ENCODE data around the gene HAGH.
"Not testable (repeated sequence)": the region's sequence is repeated elsewhere in the genome, so short reads cannot be mapped to it uniquely, and the experiment has no call there.

HAGH gene

GRCh38 chr16:1810536-1810935 lies 16.1 kb downstream of the HAGH start:
- H3K27ac ChIP-seq (ENCODE audit: insufficient read depth, low read length, poor library complexity, severe bottlenecking), result no peak overlapping the region
- H3K9me3 ChIP-seq (ENCODE audit: control insufficient read depth, low read length), result no peaks in the 10 kb centered on the region
- no peaks in the 10 kb centered on the region for H3K27me3 ChIP-seq (replicated peaks; ENCODE audit: control insufficient read depth, insufficient read depth, low read length, poor library complexity, severe bottlenecking)
- H3K4me1 ChIP-seq (ENCODE audit: control insufficient read depth, insufficient read depth, low read length, poor library complexity, severe bottlenecking), result no peaks in the 10 kb centered on the region
- H3K36me3 ChIP-seq (ENCODE audit: control insufficient read depth, insufficient read depth, low read length), result peaks cover 50% of the 10 kb centered on the region
- H3K4me3 ChIP-seq (ENCODE audit: insufficient read depth, low read depth, low read length, poor library complexity, severe bottlenecking), result no peak overlapping the region
- no peak for DNase-seq

GRCh38 chr16:1810106-1810505 lies 16.5 kb downstream of the HAGH start:
- no peaks in the 10 kb centered on the region for H3K27me3 ChIP-seq (replicated peaks; ENCODE audit: control insufficient read depth, insufficient read depth, low read length, poor library complexity, severe bottlenecking)
- peaks cover 46% of the 10 kb centered on the region for H3K36me3 ChIP-seq (ENCODE audit: control insufficient read depth, insufficient read depth, low read length)
- no peak overlapping the region for H3K27ac ChIP-seq (ENCODE audit: insufficient read depth, low read length, poor library complexity, severe bottlenecking)

GRCh38 chr16:1809281-1809801 lies 17.3 kb downstream of the HAGH start:
- Histone ChIP-seq H3K4me1 (ENCODE audit: control insufficient read depth, insufficient read depth, low read length, poor library complexity, severe bottlenecking) (no peaks in the 10 kb centered on the region), H3K4me3 (ENCODE audit: insufficient read depth, low read depth, low read length, poor library complexity, severe bottlenecking) (no peak overlapping the region), H3K36me3 (ENCODE audit: control insufficient read depth, insufficient read depth, low read length) (peaks cover 44% of the 10 kb centered on the region), H3K9me3 (ENCODE audit: control insufficient read depth, low read length) (no peaks in the 10 kb centered on the region), H3K27me3 (replicated peaks; ENCODE audit: control insufficient read depth, insufficient read depth, low read length, poor library complexity, severe bottlenecking) (no peaks in the 10 kb centered on the region), H3K27ac (ENCODE audit: insufficient read depth, low read length, poor library complexity, severe bottlenecking) (no peak overlapping the region)
- no peak for DNase-seq

More at GRCh38 chr16:1810106-1810505, 16.5 kb downstream of the HAGH start:
- Histone ChIP-seq H3K4me3 (ENCODE audit: insufficient read depth, low read depth, low read length, poor library complexity, severe bottlenecking) (no peak overlapping the region), H3K9me3 (ENCODE audit: control insufficient read depth, low read length) (no peaks in the 10 kb centered on the region), H3K4me1 (ENCODE audit: control insufficient read depth, insufficient read depth, low read length, poor library complexity, severe bottlenecking) (no peaks in the 10 kb centered on the region)
- DNase-seq, result no peak

GRCh38 chr16:1808691-1809090 lies 17.9 kb downstream of the HAGH start:
- Histone ChIP-seq H3K4me1 (ENCODE audit: control insufficient read depth, insufficient read depth, low read length, poor library complexity, severe bottlenecking) (no peaks in the 10 kb centered on the region), H3K27ac (ENCODE audit: insufficient read depth, low read length, poor library complexity, severe bottlenecking) (no peak overlapping the region), H3K9me3 (ENCODE audit: control insufficient read depth, low read length) (no peaks in the 10 kb centered on the region), H3K27me3 (replicated peaks; ENCODE audit: control insufficient read depth, insufficient read depth, low read length, poor library complexity, severe bottlenecking) (no peaks in the 10 kb centered on the region), H3K4me3 (ENCODE audit: insufficient read depth, low read depth, low read length, poor library complexity, severe bottlenecking) (no peak overlapping the region), H3K36me3 (ENCODE audit: control insufficient read depth, insufficient read depth, low read length) (peaks cover 42% of the 10 kb centered on the region)
- DNase-seq, result no peak

- Histone ChIP-seq H3K4me3 (ENCODE audit: insufficient read depth, low read depth, low read length, poor library complexity, severe bottlenecking) (no peak overlapping the region), H3K36me3 (ENCODE audit: control insufficient read depth, insufficient read depth, low read length) (peaks cover 38% of the 10 kb centered on the region), H3K9me3 (ENCODE audit: control insufficient read depth, low read length) (no peaks in the 10 kb centered on the region), H3K27ac (ENCODE audit: insufficient read depth, low read length, poor library complexity, severe bottlenecking) (no peak overlapping the region), H3K4me1 (ENCODE audit: control insufficient read depth, insufficient read depth, low read length, poor library complexity, severe bottlenecking) (no peaks in the 10 kb centered on the region), H3K27me3 (replicated peaks; ENCODE audit: control insufficient read depth, insufficient read depth, low read length, poor library complexity, severe bottlenecking) (no peaks in the 10 kb centered on the region)
- DNase-seq, result no peak
These were observed 19.0 kb downstream of the HAGH start for GRCh38 chr16:1807626-1808025.

GRCh38 chr16:1800701-1801100 lies 25.9 kb downstream of the HAGH start:
- Histone ChIP-seq H3K9me3 (ENCODE audit: control insufficient read depth, low read length) (no peaks in the 10 kb centered on the region), H3K27me3 (replicated peaks; ENCODE audit: control insufficient read depth, insufficient read depth, low read length, poor library complexity, severe bottlenecking) (no peaks in the 10 kb centered on the region), H3K27ac (ENCODE audit: insufficient read depth, low read length, poor library complexity, severe bottlenecking) (no peak overlapping the region), H3K4me1 (ENCODE audit: control insufficient read depth, insufficient read depth, low read length, poor library complexity, severe bottlenecking) (no peaks in the 10 kb centered on the region), H3K36me3 (ENCODE audit: control insufficient read depth, insufficient read depth, low read length) (no peaks in the 10 kb centered on the region), H3K4me3 (ENCODE audit: insufficient read depth, low read depth, low read length, poor library complexity, severe bottlenecking) (no peak overlapping the region)
- DNase-seq, result no peak

GRCh38 chr16:1799263-1799662 lies 27.4 kb downstream of the HAGH start:
- H3K4me3 ChIP-seq (ENCODE audit: insufficient read depth, low read depth, low read length, poor library complexity, severe bottlenecking); DNase-seq: not testable (repeated sequence)

GRCh38 chr16:1794908-1795666 lies 31.5 kb downstream of the HAGH start:
- no peaks in the 10 kb centered on the region for H3K27me3 ChIP-seq (replicated peaks; ENCODE audit: control insufficient read depth, insufficient read depth, low read length, poor library complexity, severe bottlenecking)

More at GRCh38 chr16:1799263-1799662, 27.4 kb downstream of the HAGH start:
- H3K27me3 ChIP-seq (replicated peaks; ENCODE audit: control insufficient read depth, insufficient read depth, low read length, poor library complexity, severe bottlenecking); H3K9me3 ChIP-seq (ENCODE audit: control insufficient read depth, low read length); H3K4me1 ChIP-seq (ENCODE audit: control insufficient read depth, insufficient read depth, low read length, poor library complexity, severe bottlenecking); H3K36me3 ChIP-seq (ENCODE audit: control insufficient read depth, insufficient read depth, low read length); H3K27ac ChIP-seq (ENCODE audit: insufficient read depth, low read length, poor library complexity, severe bottlenecking): not testable (repeated sequence)

GRCh38 chr16:1794221-1794871 lies 32.3 kb downstream of the HAGH start:
- Histone ChIP-seq H3K9me3 (ENCODE audit: control insufficient read depth, low read length) (no peaks in the 10 kb centered on the region), H3K27ac (ENCODE audit: insufficient read depth, low read length, poor library complexity, severe bottlenecking) (no peak overlapping the region), H3K4me1 (ENCODE audit: control insufficient read depth, insufficient read depth, low read length, poor library complexity, severe bottlenecking) (no peaks in the 10 kb centered on the region), H3K36me3 (ENCODE audit: control insufficient read depth, insufficient read depth, low read length) (peaks cover 11% of the 10 kb centered on the region), H3K27me3 (replicated peaks; ENCODE audit: control insufficient read depth, insufficient read depth, low read length, poor library complexity, severe bottlenecking) (no peaks in the 10 kb centered on the region), H3K4me3 (ENCODE audit: insufficient read depth, low read depth, low read length, poor library complexity, severe bottlenecking) (no peak overlapping the region)
- no peak for DNase-seq

More at GRCh38 chr16:1794908-1795666, 31.5 kb downstream of the HAGH start:
- DNase-seq, result no peak
- no peak overlapping the region for H3K4me3 ChIP-seq (ENCODE audit: insufficient read depth, low read depth, low read length, poor library complexity, severe bottlenecking)
- H3K9me3 ChIP-seq (ENCODE audit: control insufficient read depth, low read length), result no peaks in the 10 kb centered on the region
- no peak overlapping the region for H3K27ac ChIP-seq (ENCODE audit: insufficient read depth, low read length, poor library complexity, severe bottlenecking)
- H3K36me3 ChIP-seq (ENCODE audit: control insufficient read depth, insufficient read depth, low read length), result peaks cover 7% of the 10 kb centered on the region
- no peaks in the 10 kb centered on the region for H3K4me1 ChIP-seq (ENCODE audit: control insufficient read depth, insufficient read depth, low read length, poor library complexity, severe bottlenecking)

- Histone ChIP-seq H3K27ac (ENCODE audit: insufficient read depth, low read length, poor library complexity, severe bottlenecking) (no peak within 1 kb of the TSS), H3K4me3 (ENCODE audit: insufficient read depth, low read depth, low read length, poor library complexity, severe bottlenecking) (no peak within 1 kb of the TSS), H3K36me3 (ENCODE audit: control insufficient read depth, insufficient read depth, low read length) (peaks cover 18% of the 10 kb centered on the region), H3K4me1 (ENCODE audit: control insufficient read depth, insufficient read depth, low read length, poor library complexity, severe bottlenecking) (no peaks in the 10 kb centered on the region), H3K9me3 (ENCODE audit: control insufficient read depth, low read length) (no peaks in the 10 kb centered on the region), H3K27me3 (replicated peaks; ENCODE audit: control insufficient read depth, insufficient read depth, low read length, poor library complexity, severe bottlenecking) (no peaks in the 10 kb centered on the region)
- no peak for DNase-seq
These were observed 32.9 kb downstream of the HAGH start, which contains the start of gene IGFALS for GRCh38 chr16:1793578-1794220. TSS of gene IGFALS (minus strand) at chr16:1793705. CDS start at chr16:1793652, 53 bp downstream.

All from effector memory CD4-positive, alpha-beta T cell (primary cell).